ENCODE data around the gene SPRY1.
A peak's percentile ranks its signal among the peaks of the same experiment; 100 is the strongest.

SPRY1 gene

GRCh38 chr4:123411514-123411913 is 14.9 kb downstream of the SPRY1 start:
- no peak for DNase-seq (ENCODE audit: low read depth)

- DNase-seq (ENCODE audit: low read depth) = no peak
Measured at GRCh38 chr4:123412091-123412505, 15.5 kb downstream of the SPRY1 start.

- no peak for DNase-seq (ENCODE audit: low read depth)
Measured at GRCh38 chr4:123412700-123413512, 16.3 kb downstream of the SPRY1 start.

GRCh38 chr4:123415576-123415975 is 19.0 kb downstream of the SPRY1 start:
- DNase-seq (ENCODE audit: low read depth) = no peak

- DNase-seq (ENCODE audit: low read depth) = peak; percentile 43
Measured at GRCh38 chr4:123415977-123416376, 19.4 kb downstream of the SPRY1 start.

- no peak for DNase-seq (ENCODE audit: low read depth)
Measured at GRCh38 chr4:123417813-123418212, 21.2 kb downstream of the SPRY1 start.

GRCh38 chr4:123418351-123418931 is 21.8 kb downstream of the SPRY1 start:
- no peak for DNase-seq (ENCODE audit: low read depth)

- DNase-seq (ENCODE audit: low read depth) = no peak
Measured at GRCh38 chr4:123419885-123420755, 23.5 kb downstream of the SPRY1 start.

GRCh38 chr4:123421227-123421936 is 24.8 kb downstream of the SPRY1 start:
- no peak for DNase-seq (ENCODE audit: low read depth)

- DNase-seq (ENCODE audit: low read depth) = no peak
Measured at GRCh38 chr4:123421937-123422781, 25.6 kb downstream of the SPRY1 start.

GRCh38 chr4:123423819-123424218 is 27.2 kb downstream of the SPRY1 start:
- DNase-seq (ENCODE audit: low read depth) = no peak

- no peak for DNase-seq (ENCODE audit: low read depth)
Measured at GRCh38 chr4:123427951-123428350, 31.4 kb downstream of the SPRY1 start.

GRCh38 chr4:123430031-123430430 is 33.4 kb downstream of the SPRY1 start:
- DNase-seq (ENCODE audit: low read depth) = peak; percentile 20

- DNase-seq (ENCODE audit: low read depth) = no peak
Measured at GRCh38 chr4:123430501-123430900, 33.9 kb downstream of the SPRY1 start.

- no peak for DNase-seq (ENCODE audit: low read depth)
Measured at GRCh38 chr4:123433573-123433972, 37.0 kb downstream of the SPRY1 start.

- DNase-seq (ENCODE audit: low read depth) = no peak
Measured at GRCh38 chr4:123433976-123434375, 37.4 kb downstream of the SPRY1 start.

GRCh38 chr4:123435246-123436113 is 38.9 kb downstream of the SPRY1 start:
- no peak for DNase-seq (ENCODE audit: low read depth)

GRCh38 chr4:123438031-123438430 is 41.4 kb downstream of the SPRY1 start:
- no peak for DNase-seq (ENCODE audit: low read depth)

- DNase-seq (ENCODE audit: low read depth) = no peak
Measured at GRCh38 chr4:123443401-123444289, 47.0 kb downstream of the SPRY1 start.

Measured in stimulated activated CD8-positive, alpha-beta memory T cell treated with anti-CD3 and anti-CD28 coated beads, Interleukin-12 subunit alpha, Interleukin-12 subunit beta, amount 100 ng/mL, for 4 hours (primary cell).